ENCODE measurements around the gene RIPK3.
A peak's percentile ranks its signal among the peaks of the same experiment; 100 is the strongest.

DNA sequence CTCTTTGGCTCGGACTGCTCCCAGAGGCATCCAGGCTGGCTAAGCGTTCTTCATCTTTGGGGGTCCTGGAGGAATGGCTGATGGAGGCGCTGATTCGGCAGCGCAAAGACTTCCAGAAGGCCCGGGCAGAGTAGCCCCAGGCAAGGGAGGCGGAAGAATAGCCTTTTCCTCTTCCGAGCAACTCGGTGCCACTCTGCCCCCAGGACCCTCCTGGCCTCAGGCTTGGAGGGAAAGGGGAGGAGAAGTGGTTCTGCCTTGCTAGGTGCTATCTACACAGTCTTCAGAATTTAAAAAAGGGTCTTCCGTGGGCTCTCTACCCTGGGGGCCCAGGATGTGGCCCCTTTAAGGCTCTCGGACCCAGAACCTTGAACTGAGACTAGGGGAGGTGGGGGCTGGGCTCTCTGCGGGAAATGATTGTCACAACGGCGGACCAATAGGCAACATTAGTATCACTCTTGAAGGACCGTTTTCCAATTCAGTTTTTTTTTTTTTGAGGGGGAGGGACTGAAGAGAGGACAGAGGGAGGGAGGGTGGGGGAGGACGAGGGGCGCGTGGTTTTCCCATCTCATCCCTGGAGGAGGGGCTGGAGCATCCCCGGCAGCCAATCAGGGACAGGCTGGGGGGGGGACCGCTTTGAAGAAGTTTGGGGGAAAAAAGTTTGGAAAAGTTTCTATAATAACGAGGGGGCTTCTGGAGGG lies 27.9 kb upstream of the RIPK3 start, which contains the start of gene NFATC4:
- TF ChIP-seq POLR2AphosphoS5 (IDR thresholded peaks at IDR 0.05; ENCODE audit: low read depth, low read length) (no peak), CHD2 (IDR thresholded peaks at IDR 0.05; ENCODE audit: low read length, partially characterized antibody) (peak; percentile 94), TEAD4 (IDR thresholded peaks at IDR 0.05; ENCODE audit: borderline replicate concordance, insufficient read depth) (no peak)

All from SK-N-SH (cell line).